Inflammatory macrophage (primary cell): Measurements from ENCODE around the gene CCDC63.
"Not testable (repeated sequence)": the region's sequence is repeated elsewhere in the genome, so short reads cannot be mapped to it uniquely, and the experiment has no call there.

ENCODE experiments used
- DNase-seq, 2 donors: peaks; one replicate each; pipeline ENCODE4 v3.0.0-alpha.2; 2020 to 2022

CCDC63 gene

DNA sequence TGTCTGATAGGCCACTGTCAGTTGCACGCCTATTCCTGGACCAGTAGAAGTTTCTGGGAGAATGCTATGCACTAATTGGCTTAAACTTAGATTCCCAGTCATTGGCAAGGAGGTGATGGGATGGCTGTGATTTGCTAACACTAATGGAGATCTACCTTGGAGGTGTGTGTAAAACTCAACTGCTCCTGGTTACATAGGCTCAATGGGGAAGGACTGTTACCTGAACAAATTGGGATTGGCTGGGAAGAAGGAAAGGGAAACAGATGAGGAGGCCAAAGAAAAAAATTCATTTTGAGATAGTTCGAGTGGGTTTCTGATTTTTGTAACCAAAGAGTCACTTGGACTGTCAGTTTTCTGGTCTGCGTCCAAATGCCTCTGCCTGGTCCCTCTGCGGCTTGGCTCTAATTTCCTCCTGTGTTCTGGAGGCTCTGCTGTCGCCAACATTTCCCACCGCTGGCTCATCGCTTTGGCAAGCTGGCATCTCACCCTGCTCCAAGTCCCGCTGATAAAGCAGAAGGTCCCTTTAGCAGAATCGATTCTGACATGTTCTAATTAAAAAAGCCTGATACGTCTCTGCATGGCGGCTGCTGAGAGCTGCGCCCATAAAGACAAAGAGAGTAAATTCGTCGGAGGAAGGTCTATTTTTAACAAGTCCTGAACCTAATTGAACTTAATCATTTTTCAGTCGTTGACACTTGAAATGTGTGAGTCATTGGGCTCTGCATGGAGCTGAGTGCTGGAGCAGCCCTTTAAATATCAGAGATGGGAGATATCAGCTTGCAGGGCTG lies 2.0 kb upstream of the CCDC63 start:
- DNase-seq: no peak

DNA sequence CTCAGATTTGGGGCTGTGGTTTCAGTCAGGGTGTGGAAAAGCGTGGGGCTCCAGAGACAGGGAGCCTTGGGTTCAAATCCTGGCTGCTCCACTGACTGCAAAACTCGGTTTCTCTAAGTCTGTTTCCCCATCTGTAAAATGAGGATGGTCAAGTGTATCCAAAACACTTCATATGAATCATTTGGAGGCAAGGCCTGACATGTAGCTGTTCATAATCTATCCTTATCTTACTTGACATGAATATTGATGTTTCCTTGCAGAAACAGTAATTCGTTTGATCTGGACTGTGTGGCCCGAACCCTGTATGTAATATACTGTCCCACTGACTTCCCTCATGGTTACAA lies 1.5 kb upstream of the CCDC63 start:
- no peak for DNase-seq

DNA sequence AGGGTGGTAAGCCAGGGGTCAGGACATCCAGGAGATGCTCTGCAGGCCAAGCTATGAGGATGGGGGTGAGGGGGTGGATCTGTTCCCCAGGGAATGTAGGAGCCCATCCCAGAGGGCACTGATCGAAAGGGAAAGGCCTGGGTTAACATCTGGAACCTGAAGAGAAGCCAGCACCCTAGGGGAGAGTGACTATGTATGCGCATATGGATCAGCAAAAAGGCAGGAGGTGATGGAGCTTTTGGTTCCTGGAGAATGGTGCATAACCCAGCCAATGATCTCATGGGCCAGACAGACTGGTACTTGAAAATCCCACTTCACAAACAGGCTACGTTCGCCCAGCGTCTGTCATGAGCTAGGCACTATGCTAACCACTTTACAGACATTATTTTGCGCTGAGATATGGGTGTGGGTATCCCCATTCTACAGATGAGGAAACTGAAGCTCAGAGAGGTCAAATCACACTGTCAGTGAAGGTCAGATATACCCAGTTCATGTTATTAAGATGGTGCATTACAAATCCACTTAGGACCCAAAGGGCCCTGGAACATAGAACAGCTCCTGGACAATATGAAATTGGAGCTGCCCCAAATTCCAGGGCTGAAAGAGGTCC lies 1.6 kb downstream of the CCDC63 start:
- DNase-seq: no peak

DNA sequence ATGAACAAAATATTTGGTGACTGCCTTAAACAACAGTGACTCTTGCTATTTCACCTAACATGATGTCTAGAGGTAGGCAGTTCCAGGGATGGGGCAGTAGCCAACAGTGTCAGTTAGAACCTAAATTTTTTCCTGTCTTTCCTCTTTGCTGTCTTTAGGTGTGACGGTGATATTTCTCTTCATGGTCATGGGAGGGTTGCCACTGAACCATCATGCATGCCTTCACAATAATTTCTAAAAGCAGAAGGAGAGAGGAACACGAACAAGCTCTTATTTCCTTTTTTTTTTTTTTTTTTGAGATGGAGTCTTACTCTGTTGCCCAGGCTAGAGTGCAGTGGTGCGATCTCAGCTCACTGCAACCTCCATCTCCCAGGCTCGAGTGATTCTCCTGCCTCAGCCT lies 2.4 kb downstream of the CCDC63 start:
- DNase-seq: peak; percentile 52 to 54

DNA sequence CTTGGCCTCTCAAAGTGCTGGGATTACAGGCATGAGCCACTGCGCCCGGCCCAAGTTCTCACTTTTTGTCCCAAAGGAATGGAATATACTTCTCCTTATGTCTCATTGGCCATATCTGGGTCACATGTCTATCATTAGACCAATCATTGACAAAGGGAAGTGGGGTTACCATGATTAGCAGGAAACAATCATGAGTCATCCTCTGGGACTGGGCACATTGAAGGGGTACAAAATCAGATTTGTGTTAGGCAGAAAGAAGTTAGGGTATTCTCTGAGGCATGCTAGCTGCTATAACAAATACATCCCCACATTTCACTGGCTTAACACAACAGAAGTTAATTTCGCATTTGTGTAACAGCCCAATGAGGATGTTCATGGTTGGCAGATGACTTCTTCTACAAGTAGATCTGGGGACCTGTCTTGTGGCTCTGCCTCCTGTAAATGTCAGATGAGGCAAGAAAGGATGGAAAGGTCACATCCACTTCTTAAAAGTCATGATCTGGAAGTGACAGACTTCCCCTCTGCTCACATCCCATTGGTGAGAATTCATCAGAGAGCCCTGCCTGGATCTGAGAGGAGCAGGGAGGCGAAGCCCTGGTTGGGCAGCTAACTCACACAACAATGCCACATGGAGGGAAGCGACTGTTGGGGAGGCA lies 3.1 kb downstream of the CCDC63 start:
- DNase-seq: peak; percentile 59

DNA sequence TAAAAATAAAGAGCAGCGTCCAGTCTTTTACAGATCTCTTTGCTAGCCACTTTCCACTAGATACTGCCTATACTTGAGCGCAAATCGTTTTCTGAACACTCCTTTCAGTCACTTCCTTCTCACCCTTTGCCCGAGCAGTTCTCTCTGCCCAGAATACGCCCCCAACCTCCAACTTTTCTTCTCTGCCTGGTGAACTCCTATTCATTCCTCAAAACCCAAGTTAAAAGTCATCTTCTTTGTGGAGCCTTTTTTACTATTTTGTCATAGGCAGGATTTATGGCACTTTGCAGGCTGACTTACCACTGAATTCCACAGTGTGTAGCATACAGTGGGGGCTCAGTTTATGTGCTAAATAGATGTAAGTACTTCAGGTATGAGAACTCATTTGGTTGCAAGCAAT lies 4.0 kb downstream of the CCDC63 start:
- DNase-seq: no peak

DNA sequence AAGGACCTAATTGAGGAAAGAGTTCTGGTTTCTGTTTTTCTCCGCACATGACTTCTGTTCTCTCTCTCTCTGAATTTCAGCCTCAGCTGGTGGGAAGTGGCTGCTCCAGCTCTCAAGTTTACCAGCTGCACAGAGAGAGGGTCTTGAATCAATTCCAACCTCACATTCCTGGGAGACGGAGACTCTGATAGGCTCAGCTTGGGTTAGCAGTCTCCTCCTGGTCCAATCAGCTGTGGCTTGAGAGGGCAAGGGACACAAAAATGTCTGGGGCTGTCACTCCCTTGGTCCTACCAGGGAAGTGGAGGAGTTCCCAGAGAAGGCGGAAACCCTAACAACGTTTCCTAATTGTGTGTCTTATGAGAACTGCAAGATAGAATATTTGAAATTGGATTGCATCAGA lies 7.0 kb downstream of the CCDC63 start:
- peak; percentile 80 to 82 for DNase-seq

DNA sequence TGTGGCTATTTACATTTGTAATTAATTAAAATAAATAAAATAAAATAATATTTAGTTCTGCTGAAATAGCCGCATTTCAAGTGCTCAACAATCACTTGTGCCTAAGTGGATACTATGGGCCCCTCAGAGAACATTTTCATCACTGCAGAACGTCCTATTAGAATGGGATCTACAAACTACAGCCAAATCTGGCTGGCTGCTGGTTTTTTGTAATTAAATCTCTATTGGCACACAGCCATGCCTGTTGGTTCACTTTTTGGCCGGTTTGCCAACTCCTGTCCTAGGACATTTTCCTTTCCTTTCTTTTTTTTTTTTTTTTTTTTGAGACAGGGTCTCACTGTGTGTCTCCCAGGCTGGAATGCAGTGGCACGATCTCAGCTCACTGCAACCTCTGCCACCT lies 9.8 kb downstream of the CCDC63 start:
- no peak for DNase-seq

DNA sequence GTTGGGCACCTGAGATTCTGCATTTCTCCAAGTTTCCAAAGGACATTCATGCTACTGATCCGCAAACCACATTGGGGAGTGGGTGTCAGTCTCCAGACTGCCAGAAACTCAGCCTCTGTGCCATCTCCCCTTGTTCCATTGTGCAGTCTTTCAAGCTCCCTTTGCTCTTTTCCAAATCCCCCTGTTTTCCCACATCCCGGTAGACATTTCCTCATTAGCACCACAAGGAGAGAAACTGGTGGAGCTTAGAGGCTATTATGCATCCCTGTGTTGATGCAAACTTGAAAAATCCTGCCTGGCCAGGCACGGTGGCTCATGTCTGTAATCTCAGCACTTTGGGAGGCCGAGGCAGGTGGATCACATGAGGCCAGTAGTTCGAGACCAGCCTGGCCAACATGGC lies 10.7 kb downstream of the CCDC63 start:
- no peak for DNase-seq

DNA sequence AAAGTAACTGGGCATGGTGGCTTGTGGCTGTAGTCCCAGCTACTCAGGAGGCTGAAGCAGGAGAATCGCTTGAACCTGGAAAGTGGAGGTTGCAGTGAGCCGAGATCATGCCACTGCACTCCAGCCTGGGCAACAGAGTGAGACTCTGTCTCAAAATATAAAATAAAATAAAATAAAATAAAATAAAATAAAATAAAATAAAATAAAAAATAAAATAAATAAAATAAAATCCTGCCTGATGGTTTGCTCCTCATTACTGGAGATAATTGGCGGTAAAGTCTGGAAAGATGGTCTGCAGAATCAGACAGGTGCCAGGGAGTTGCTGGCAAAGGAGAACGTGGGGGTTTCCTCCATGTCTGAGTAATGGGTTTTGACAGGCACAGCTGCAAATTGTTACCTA lies 11.2 kb downstream of the CCDC63 start:
- DNase-seq: not testable (repeated sequence)

DNA sequence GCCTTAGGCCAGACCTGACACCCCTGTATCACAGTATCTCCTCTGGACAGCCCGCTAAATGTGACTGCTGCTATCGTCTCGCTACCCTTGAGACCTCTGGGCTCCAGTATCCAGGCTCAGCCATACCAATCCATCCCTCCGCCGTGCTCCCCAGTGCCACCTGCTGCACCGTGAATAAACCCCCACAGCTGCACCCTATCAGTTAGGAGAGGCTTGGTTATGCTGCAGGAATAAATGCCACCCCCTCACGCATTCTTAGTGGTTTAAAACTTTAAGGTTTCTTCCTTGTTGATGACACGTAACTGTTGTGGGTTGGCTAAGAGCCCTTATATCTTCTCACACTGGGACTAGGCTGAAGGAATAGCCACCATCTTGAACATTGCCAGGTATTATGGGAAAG lies 12.1 kb downstream of the CCDC63 start:
- no peak for DNase-seq

DNA sequence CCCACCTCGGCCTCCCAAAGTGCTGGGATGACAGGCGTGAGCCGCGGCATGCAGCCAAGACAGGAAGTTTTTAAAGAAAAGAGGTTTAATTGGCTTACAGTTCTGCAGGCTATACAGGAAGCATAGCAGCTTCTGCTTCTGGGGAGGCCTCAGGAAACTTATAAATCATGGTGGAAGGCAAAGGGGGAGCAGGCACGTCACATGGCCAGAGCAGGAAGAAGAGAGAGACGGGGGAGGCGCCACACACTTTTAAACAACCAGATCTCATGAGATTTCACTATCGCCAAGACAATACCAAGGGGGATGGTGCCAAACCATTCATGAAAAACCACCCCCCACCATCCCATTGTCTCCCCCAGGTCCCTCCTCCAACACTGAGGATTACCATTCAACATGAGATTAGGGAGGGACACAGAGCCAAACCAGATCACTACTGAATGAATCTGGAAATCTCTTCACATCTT lies 14.1 kb downstream of the CCDC63 start:
- DNase-seq: peak; percentile 40 to 54

DNA sequence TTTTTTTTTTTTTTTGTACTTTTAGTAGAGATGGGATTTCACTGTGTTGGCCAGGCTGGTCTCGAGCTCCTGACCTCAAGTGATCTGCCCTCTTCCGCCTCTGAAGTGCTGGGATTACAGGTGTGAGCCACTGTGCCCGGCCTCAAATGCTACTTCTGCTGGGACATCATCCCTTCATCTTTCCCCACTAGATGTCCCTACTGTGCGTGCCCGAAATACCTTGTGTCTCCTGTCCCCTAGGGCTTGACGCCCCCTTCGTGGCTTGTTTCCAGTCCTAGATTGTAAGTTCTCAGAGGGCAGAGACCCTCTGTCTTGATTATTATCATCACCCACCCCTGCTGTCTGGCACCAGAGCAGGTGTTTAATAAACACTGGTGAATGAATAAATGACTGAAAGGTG lies 14.9 kb downstream of the CCDC63 start:
- DNase-seq: no peak

DNA sequence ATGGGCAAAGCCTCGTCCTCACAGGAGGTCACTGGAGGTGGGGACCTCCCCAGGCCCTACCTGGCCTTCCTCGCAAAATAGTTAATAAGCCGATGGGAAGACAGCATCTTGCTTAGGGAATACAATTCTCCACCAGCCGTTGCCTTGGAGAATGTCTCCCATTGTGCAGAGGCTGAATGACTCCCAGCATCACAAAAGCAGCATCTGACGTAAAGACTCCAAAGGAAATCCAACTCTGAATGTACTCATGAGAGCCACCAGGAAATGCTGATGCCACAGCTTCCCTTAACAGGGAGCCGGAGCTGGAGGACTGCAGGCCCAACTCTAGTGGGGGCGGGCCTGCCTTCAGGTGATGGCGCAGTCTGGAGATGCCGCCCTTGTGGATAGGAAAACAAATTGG lies 15.5 kb downstream of the CCDC63 start:
- DNase-seq: no peak

DNA sequence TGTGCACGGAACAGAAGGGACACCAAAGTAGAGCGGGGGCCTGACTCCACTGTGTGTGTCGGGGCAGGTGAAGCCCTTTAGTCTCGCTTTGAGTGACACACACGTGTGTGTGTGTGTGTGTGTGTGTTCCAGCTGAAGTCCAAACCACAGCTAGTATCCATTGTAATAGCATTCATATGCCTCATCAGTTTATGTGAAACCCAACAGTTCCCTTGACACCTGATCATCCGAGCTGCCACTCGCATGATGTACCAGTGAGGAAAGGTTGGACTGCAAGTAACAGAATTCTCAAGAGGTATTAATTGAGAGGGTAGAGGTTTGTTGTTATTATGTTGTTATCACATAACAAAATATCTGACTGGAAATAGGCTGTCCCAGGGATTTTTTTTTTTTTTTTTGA lies 16.4 kb downstream of the CCDC63 start:
- no peak for DNase-seq

DNA sequence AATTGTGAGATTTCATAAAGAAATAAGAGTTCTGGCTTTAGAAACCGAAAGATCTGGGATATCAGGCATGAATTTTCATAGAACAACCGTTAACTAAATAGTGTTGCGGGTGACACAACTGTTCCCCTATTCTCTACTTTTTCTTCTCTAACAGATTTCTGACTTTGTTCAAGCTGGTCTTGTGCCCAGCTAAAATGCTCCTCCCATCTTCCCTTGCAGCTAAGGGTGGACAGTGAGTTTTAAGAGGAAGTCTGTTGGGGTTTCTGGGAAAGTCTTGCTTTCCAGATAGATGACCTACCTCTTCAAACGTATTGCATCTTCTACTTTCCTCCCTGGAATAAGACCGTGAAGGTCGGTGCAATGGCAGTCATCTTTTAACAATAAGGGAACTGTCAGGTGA lies 18.7 kb downstream of the CCDC63 start:
- DNase-seq: peak; percentile 38 to 54

DNA sequence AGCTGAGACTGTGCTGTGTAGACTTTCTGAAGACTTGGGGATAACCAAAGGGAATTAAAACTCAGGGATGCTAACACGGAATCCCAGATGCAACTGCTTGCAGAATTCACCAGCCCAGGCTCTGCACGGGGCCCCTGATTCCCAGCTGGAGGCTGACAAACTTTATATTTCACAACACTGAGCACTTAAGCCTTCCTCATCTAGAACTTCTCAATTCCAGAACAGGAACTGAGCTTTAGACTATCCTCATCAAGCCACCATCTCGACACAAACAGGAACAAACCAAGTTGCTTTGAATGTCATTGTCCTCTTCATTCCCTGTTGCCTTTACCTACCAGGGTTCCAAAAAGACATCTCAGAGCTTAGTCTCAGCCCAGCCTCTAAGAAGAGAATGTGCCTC lies 22.2 kb downstream of the CCDC63 start:
- peak; percentile 86 to 90 for DNase-seq

DNA sequence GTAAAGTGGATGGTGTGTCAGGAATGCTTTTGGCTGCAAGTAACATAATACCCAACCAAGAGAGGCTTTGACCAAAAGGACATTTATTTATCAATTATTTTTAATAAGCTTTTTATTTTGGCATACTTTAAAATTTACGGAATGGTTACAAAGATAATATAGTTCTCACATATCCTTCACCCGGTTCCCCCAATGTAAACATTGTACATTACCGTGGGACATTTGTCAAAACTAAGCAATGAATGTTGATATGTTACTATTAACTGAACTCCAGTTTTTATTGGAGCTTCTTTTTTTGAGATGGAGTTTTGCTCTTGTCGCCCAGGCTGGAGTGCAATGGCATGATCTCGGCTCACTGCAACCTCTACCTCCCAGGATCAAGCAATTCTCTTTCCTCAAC lies 23.0 kb downstream of the CCDC63 start:
- DNase-seq: no peak

DNA sequence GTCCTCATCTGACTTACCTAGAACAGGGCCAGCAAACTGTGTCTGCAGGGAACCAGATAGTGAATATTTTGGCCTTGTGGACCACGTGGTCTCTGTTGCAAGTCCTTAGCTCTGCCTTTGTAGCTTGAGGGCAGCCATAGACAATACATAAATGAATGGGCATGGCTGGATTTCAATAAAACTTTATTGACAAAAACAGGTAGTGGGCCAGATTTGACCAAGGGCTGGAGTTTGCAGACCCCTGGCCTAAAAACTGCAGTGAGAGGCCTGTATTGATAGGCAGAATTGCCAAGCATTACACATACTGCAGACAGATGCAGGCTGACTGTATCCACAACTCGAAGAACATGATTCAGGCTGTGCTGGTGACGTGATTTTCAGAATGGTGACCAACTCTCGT lies 25.3 kb downstream of the CCDC63 start:
- DNase-seq: no peak

DNA sequence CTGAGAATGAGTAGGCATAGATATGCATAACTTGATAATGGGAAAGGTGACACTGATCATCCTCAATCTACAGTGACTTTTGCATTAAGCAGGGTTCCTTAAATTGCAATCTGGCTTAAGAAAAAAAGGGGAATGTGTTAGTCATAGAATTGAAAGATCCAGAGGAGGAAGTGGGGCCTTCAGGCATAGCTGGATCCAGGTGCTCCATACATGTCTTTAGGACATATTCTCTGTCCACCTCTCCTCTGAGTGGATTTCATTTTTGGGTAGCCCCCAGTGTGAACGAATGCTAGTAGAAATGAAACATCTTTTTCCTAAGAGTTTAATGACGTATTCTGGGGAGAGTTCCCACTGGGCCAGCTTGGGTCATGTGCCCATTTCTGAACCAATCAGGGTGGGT lies 27.6 kb downstream of the CCDC63 start:
- DNase-seq: no peak

DNA sequence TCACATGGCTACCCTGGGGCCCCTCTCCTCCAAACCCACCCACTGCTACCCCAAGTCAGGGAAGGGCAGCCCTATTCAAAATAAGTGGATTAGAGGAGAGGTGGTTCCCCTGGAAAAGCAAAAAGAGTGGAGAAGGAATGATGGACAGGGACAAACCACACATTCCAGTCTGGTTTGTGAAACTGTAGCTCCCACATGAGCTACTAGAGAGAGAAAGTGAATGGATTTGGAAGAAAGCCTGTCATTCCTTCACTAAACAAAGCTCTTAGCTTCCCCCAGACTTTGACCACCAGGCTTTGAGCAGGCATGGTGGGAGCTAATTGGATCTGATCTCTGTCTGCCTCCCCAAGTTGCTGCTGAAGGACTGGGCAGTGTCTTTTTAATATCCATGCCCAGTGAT lies 28.0 kb downstream of the CCDC63 start:
- DNase-seq: no peak

DNA sequence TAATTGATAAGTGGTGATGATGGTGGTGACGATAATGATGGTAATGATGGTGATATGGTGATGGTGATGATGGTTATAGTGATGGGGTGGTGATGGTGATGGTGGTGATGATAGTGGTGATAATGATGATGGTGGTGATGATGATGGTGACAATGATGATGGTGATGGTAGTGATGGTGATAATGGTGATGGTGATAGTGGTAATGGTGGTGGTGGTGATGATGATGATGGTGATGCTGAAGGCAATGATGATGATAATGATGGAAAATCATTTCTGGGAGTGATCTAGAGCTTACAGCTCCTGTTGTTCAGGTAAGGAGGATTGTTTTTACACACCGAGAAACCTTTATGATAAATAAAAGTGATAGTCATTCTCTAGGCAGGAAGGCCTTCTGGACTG lies 33.9 kb downstream of the CCDC63 start:
- no peak for DNase-seq

DNA sequence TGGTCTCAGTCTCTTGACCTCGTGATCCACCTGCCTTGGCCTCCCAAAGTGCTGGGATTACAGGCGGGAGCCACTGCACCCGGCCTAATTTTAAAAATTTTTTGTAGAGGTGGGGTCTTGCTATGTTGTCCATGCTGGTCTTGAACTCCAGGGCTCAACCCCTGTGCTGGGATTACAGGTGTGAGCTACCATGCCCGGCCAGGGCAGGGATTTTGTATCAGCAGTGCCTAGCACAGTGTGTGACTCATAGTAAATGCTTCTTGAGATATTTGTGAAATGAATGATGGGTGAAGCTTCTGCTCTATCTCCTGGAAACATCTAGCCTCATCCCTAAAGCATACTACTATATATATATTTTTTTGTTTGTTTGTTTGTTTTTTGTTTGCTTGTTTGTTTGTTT lies 36.5 kb downstream of the CCDC63 start:
- no peak for DNase-seq

DNA sequence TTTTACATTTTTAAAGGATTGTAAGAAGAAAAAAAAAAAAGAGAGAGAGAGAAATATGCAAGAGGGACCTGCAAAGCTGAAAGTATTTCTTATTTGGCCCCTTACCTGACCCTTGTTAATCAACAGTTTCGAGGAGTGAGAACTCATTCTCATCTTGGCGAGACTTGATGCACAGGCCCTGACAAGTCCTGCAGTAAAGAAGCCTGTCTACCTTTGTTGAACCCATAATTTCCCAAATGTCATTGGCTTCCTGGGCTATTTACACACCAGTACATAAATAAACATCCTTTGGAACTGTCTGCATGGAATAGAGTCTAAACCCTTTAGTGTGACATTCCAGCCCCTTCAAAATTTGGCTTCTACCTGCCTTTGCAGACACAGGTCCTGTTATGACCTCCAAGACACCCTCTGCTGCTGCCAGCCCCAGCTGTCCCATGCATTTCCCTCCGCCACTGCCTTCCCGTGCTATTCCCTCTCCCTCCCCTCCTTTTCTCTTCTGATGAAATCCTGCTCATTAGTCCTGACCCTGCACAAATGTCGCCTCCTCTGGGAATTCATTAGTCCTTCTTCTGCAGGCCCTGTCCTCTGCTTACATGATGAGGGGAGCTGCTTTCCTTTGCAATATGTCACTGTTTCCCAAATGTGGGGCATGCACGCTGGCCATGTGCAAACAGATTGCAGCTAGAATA lies 38.5 kb downstream of the CCDC63 start:
- DNase-seq: no peak
